Measurements from ENCODE around the gene DLK1.

DLK1 gene

GRCh38 chr14:100731846-100732765 lies 5.4 kb downstream of the DLK1 start:
- no peak for TF ChIP-seq CTCF (IDR thresholded peaks at IDR 0.05; ENCODE audit: control insufficient read depth, extremely low read depth, insufficient read depth)
- no peak for DNase-seq (ENCODE audit: low read depth)
- no peak overlapping the region for H3K4me3 ChIP-seq (ENCODE audit: low read depth, low read length)

- no peak for TF ChIP-seq CTCF (IDR thresholded peaks at IDR 0.05; ENCODE audit: control insufficient read depth, extremely low read depth, insufficient read depth)
- no peak for DNase-seq (ENCODE audit: low read depth)
- H3K4me3 ChIP-seq (ENCODE audit: low read depth, low read length), result no peak overlapping the region
Measured at GRCh38 chr14:100732766-100733100, 6.0 kb downstream of the DLK1 start.

GRCh38 chr14:100733152-100733850 lies 6.6 kb downstream of the DLK1 start:
- no peak overlapping the region for H3K4me3 ChIP-seq (ENCODE audit: low read depth, low read length)
- TF ChIP-seq CTCF (IDR thresholded peaks at IDR 0.05; ENCODE audit: control insufficient read depth, extremely low read depth, insufficient read depth), result no peak
- no peak for DNase-seq (ENCODE audit: low read depth)

- DNase-seq (ENCODE audit: low read depth), result no peak
- no peak for TF ChIP-seq CTCF (IDR thresholded peaks at IDR 0.05; ENCODE audit: control insufficient read depth, extremely low read depth, insufficient read depth)
- H3K4me3 ChIP-seq (ENCODE audit: low read depth, low read length), result no peak overlapping the region
Measured at GRCh38 chr14:100734031-100734990, 7.6 kb downstream of the DLK1 start.

GRCh38 chr14:100735271-100735670 lies 8.6 kb downstream of the DLK1 start:
- no peak for TF ChIP-seq CTCF (IDR thresholded peaks at IDR 0.05; ENCODE audit: control insufficient read depth, extremely low read depth, insufficient read depth)

GRCh38 chr14:100736269-100737180 lies 9.8 kb downstream of the DLK1 start:
- no peak overlapping the region for H3K4me3 ChIP-seq (ENCODE audit: low read depth, low read length)
- no peak for DNase-seq (ENCODE audit: low read depth)
- no peak for TF ChIP-seq CTCF (IDR thresholded peaks at IDR 0.05; ENCODE audit: control insufficient read depth, extremely low read depth, insufficient read depth)

More at GRCh38 chr14:100735271-100735670, 8.6 kb downstream of the DLK1 start:
- no peak overlapping the region for H3K4me3 ChIP-seq (ENCODE audit: low read depth, low read length)
- no peak for DNase-seq (ENCODE audit: low read depth)

Data from LNCaP clone FGC (cell line).